Measurements from ENCODE around the gene MZF1.

Gene MZF1

DNA sequence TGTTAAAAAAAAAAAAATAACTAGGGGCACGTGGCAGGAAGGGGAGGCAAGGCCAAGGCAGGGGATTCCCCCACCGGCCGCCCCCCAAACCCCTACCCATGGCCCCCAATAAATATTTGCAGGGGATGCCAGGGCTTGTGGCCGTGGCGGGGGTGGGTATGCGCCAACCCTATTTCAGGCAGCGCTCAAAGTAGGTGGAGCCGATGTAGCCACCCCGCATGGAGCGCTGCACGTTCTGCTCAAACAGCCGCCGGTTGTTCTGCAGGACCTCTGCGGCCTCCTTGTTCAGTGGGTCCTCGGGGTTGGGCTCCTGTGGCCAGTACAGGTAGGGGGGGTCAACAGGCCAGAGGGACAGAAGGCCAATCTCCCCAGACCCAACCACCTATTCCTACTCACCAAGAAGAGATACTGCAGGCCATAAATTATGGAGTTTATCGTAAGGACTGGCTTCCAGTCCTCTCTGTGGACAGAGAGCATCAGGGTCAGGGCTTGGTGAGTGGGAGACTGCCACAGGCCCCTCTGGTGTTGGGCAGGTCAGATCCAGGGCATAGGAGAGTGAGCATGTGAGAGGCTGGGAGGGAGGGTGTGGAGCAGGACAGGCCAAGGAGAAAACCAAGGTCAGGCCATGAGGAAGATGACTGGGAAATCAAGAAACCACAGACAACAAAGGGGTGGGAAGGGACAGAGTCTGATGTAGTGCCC is 17.1 kb downstream of the MZF1 start:
- DNase-seq (ENCODE audit: low spot score): no peak

DNA sequence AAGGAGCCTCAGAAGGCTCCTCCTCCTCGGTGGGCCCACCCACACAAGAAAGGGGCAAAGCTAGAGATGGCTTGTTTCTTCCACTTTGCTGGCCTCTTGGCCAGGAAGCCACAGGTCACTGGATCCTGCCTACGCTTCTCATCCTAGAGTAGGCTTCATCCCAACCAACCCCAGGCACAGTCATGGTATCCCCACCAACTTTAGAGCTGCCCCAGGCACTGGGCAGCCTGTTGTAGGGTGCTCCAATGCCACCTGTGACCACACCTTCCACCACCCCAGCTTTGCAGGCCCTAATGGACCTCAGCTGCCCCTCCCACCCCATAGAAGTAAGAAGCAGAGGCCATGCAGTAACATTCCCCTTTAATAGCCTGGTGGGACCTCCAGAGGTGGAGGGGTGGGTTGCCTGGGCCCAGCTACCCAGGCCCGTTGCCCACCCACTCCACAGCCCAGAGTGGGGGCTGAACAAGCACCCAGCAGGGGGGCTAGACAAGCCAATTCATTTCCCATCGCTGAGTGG is 17.7 kb downstream of the MZF1 start:
- no peak for DNase-seq (ENCODE audit: low spot score)

DNA sequence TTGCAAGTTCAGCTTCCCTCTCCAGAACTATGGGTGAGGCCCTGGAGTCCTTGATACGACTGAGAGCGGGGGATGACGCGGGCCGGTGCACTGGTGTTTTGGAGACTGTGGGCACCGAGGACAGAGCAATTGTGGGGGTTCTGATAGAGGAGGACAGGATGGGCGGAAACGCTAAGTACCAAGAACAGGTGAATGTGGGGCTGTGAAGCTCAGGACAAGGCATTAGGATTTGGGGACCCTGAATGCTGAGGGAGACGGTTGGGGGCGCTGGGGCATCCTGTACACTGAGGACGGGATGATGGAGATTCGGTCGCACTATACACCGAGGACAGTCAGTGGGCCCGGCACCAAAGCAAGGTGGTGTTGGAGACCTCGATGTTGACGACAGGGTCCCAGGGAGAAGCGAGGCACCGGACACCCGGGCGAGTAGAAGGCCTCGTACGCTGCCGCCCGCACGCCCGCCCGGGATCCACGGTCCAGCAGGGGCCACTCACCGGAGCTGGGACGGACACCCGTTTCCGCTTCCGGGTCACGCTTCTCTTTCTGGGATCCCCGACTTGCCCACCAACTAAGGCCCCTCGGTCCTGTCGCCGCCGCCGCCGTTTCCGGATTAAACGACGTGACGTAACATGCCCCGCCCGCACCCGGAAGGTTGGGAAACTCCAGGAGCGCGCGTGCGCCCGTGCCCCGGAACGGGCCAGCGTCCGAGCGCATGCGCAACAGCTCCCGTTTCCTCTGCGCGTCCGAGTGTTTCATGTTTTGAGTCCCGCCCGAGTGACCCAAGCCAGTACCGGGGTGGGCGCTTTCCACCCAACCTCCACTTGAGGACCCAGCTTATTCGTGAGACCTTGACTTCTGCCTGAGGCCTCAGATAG is 18.4 kb downstream of the MZF1 start, which contains the start of gene CHMP2A:
TSS of gene CHMP2A (minus strand) at position 612 of the 875 bp plus-strand sequence. CDS start 893 bp downstream, outside the sequence.
- peak; percentile 97 for DNase-seq (ENCODE audit: low spot score)

DNA sequence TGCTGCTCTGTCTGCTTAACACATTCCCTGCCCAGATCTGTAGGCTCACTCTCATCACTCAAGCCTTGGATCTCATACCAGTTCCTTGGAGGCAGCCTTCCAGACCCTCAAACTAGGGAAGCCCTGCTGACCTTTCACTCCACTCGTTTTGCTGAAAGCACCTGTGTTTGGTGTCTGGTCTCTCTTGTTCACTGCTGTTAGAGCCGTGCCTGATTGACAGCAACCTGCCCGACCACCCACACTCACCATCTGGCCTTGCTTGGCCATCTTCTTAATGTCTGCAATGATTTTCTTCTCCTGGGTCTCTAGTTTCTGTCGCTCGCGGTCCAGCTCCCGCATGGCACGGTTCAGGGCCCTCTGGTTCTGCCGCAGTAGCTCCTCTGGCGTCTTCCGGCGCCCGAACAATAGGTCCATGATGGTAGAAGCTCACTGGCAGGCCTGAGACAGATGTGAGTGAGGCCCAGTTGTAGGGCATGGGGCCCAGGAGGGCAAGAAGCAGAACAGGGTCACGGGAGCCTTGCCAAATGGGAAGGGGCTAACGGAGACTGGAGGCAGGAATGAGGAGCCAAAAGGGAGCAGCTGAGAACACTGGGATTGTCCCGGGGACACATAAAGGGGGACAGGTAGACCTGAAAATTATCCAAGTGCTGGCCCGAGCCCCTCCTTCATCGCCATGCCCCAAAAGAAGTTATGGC is 19.2 kb downstream of the MZF1 start:
- no peak for DNase-seq (ENCODE audit: low spot score)

DNA sequence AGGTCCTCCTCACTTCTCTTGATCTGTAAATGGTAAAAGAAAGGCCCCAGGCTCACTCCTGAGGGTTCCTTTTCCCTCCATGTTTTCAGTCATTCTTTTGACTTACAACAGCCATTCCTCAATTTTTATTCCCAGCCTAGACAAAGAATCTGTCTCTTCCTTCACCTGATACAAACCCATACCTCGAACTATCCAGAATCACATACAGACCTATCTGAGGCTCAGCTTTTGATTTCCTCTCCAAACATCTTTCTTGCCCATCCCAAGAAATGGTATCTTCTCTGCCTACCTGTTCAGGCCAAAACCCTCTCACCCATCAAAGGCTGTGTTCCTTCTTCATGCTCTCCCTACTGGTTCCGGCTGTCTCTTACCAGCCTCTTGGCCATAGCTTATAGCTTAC is 20.5 kb downstream of the MZF1 start:
- no peak for DNase-seq (ENCODE audit: low spot score)

DNA sequence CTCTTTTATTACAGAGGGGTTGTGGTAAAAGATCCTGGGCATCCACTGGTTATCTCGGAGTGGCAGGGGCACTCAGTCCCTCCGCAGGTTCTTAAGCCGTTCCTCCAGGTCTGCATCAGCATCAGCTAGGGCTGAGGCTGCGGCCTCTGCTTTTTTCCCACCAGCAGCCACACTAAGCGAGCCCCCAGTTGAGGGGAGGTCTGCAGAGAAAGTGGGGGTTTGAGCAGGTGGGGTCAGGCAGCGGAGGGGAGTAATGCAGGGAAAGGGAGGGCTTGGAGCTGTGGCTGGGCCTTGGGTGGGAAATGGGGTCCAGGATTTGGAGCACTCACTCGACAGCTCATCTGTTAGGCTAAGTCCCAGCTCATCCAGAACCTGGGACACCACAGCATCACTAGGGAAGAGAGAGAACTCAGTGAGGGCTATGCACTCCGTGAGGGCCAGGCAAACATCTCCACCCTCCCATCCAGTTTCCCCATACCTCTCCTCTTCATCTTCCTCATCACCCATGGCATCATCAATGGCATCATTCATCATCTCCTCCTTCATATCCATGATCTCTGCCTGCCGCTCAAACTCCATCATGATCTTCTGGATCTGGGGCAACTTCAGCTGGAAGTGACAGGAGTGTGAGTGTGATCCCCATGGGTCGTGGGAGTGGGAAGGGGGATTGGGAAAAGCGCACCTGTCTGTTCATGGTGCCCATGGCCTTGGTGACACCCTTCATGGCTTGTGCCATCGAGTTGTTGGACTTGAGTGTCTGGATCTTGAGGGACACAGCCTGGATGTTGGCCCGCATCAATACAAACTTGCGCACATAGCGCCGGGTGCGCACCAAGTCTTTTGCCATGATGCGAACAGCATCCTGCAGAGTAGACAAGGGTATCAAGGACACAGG is 21.3 kb downstream of the MZF1 start:
- DNase-seq (ENCODE audit: low spot score): no peak

DNA sequence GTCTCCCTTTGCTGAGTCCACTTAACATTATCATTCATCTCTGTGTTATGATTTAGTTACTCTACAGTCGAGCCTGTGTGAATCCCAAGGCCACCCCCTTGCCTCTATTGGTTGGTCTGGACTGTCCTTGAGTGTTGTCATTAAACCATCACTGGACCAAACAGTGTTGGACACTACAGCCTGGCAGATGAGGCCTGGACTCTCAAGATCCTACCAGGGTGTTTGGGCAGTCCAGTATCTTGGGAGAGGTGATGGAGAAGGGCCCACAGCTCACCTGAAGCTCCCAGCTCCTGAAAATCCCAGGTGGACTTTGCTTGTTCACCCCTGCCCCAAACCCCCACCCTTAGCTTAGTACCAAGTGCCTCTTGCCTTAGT is 22.0 kb downstream of the MZF1 start:
- DNase-seq (ENCODE audit: low spot score): no peak

DNA sequence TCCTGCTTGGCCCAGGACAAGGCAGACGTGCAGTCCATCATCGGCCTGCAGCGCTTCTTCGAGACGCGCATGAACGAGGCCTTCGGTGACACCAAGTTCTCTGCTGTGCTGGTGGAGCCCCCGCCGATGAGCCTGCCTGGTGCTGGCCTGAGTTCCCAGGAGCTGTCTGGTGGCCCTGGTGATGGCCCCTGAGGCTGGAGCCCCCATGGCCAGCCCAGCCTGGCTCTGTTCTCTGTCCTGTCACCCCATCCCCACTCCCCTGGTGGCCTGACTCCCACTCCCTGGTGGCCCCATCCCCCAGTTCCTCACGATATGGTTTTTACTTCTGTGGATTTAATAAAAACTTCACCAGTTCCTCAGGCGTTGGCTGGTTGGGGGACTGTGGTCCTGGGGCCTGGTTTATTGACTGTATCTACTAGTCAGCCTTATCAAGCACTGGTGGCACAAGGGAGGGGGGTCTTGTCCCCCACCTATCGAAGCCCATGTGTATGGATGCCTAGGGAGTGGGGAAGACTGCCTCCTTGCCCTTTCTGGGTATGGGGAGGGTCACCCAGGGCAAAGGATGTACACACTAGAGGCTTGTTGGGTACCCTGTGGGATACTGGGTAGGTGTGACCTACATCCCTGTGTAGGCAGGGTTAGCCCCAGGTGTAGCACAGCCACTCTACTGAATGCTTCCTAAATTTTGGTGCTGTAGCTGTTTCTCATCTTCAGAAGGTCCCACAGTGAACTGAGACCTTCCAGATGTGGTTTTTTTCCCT is 22.6 kb downstream of the MZF1 start:
- no peak for DNase-seq (ENCODE audit: low spot score)

DNA sequence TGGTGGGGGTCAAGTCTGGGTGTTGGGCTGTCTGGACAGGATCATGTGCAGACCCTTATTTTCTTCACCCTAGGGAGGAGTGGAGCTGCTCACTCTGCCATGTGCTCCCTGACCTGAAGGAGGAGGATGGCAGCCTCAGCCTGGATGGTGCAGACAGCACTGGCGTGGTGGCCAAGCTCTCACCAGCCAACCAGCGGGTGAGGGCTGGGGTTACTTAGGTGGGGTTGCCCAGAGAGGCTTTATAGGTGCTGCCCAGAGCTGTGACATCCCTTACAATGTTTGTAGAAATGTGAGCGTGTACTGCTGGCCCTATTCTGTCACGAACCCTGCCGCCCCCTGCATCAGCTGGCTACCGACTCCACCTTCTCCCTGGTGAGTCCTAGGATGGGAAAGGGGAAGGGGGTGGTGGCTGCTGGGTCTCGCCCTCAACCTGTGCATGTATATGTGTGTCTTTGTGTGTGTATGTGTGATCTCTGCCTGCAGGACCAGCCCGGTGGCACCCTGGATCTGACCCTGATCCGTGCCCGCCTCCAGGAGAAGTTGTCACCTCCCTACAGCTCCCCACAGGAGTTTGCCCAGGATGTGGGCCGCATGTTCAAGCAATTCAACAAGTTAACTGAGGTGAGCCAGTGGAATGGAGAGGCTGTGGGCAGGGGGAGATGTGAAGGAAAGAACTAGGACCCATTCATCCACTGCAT is 23.3 kb downstream of the MZF1 start:
- DNase-seq (ENCODE audit: low spot score): no peak

DNA sequence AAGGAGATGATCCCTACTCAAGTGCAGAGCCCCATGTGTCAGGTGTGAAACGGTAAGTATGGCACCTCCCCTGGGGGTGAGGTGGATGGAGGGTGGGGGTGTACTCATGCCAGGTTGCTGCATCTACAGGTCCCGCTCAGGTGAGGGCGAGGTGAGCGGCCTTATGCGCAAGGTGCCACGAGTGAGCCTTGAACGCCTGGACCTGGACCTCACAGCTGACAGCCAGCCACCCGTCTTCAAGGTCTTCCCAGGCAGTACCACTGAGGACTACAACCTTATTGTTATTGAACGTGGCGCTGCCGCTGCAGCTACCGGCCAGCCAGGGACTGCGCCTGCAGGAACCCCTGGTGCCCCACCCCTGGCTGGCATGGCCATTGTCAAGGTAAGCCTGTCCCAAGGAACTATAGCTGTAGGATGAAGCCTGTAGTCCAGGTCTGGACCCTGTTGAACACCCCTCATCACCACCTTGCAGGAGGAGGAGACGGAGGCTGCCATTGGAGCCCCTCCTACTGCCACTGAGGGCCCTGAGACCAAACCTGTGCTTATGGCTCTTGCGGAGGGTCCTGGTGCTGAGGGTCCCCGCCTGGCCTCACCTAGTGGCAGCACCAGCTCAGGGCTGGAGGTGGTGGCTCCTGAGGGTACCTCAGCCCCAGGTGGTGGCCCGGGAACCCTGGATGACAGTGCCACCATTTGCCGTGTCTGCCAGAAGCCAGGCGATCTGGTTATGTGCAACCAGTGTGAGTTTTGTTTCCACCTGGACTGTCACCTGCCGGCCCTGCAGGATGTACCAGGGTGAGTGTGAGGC is 24.1 kb downstream of the MZF1 start:
- DNase-seq (ENCODE audit: low spot score): no peak

DNA sequence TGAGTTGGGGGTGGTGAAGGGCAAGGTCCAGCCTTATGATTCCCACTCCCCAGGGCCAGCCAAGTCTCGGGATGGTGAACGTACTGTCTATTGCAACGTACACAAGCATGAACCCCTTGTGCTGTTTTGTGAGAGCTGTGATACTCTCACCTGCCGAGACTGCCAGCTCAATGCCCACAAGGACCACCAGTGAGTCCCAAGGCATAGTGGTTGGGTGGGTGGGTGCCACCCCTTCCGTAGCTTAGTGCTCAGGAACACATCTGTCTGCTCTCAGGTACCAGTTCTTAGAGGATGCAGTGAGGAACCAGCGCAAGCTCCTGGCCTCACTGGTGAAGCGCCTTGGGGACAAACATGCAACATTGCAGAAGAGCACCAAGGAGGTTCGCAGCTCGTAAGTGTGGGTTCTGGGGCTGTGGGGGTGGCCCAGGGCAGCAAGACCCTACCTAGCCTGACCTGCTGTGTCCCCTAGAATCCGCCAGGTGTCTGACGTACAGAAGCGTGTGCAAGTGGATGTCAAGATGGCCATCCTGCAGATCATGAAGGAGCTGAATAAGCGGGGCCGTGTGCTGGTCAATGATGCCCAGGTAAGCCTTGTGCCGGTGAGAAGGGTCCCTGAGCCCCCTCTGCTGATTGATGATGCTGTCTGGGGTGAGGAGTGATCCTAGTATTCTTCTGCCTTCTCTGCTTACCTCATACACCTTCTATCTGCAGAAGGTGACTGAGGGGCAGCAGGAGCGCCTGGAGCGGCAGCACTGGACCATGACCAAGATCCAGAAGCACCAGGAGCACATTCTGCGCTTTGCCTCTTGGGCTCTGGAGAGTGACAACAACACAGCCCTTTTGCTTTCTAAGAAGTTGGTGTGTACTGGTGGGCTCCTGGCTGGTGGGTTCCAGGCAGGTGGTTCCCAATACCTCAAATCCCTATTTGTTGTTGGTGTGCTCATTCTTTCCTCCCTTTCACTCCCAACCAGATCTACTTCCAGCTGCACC is 25.5 kb downstream of the MZF1 start:
- no peak for DNase-seq (ENCODE audit: low spot score)

DNA sequence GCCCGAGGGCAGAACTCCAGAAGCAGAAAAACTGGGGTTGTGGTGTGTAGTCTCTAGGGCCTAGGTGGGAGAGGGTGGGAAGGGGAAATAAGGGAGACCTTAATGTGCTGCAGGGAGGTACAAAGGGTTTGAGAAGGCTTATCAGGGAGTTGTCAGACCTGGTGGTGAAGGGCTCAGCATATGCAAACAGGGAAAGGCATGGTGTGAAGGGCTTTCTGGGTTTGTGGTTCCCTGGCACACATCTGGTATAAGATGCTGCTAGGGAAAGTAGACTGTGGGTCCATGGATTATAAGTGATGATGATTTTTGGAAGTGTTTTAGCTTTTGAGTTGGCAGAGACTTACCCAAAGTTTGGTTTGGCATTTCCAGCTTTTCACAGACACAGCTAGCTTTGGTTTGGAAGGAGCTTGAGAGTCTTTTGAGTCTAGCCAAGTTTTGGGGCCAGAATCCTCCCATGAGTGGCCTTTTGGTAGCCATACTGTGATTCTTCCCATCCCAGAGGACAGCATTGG is 27.1 kb downstream of the MZF1 start:
- no peak for DNase-seq (ENCODE audit: low spot score)

DNA sequence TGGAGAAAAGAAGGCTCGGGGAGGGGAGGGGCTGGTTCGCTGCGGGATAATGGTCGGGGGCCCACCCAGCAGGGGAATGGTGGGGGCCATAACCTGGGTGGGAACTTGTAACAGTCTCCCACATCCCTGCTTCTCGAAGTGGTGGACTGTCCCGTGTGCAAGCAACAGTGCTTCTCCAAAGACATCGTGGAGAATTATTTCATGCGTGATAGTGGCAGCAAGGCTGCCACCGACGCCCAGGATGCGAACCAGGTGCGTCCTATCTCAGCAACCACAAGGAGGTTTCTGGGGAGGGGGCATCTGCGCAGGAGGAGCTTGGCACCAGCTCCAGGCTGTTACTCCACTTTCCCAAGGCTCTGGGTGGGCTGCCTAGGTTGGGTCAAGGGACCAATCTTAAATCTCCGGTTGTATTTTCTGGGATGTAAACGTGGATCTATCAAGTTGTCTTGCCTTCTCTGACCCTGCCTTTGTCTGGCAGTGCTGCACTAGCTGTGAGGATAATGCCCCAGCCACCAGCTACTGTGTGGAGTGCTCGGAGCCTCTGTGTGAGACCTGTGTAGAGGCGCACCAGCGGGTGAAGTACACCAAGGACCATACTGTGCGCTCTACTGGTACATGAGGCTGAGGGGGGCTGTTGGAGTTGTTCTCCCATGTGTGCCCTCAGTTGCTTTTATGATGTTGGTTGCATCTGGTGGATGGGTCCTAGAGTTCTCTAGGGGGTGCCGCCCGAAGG is 27.7 kb downstream of the MZF1 start:
- DNase-seq (ENCODE audit: low spot score): no peak

DNA sequence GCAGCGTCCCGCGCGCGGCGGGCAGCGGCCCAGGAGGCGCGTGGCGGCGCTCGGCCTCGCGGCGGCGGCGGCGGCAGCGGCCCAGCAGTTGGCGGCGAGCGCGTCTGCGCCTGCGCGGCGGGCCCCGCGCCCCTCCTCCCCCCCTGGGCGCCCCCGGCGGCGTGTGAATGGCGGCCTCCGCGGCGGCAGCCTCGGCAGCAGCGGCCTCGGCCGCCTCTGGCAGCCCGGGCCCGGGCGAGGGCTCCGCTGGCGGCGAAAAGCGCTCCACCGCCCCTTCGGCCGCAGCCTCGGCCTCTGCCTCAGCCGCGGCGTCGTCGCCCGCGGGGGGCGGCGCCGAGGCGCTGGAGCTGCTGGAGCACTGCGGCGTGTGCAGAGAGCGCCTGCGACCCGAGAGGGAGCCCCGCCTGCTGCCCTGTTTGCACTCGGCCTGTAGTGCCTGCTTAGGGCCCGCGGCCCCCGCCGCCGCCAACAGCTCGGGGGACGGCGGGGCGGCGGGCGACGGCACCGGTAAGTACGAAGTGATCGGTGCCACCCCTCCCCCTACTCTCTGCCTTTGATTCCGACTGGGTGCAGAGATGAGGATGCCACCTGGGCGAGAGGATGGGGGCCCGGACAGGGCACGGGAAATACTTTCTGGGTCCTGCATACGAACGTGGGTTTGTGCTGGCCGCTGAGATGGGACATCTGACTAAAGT is 28.4 kb downstream of the MZF1 start:
- DNase-seq (ENCODE audit: low spot score): peak; percentile 65

DNA sequence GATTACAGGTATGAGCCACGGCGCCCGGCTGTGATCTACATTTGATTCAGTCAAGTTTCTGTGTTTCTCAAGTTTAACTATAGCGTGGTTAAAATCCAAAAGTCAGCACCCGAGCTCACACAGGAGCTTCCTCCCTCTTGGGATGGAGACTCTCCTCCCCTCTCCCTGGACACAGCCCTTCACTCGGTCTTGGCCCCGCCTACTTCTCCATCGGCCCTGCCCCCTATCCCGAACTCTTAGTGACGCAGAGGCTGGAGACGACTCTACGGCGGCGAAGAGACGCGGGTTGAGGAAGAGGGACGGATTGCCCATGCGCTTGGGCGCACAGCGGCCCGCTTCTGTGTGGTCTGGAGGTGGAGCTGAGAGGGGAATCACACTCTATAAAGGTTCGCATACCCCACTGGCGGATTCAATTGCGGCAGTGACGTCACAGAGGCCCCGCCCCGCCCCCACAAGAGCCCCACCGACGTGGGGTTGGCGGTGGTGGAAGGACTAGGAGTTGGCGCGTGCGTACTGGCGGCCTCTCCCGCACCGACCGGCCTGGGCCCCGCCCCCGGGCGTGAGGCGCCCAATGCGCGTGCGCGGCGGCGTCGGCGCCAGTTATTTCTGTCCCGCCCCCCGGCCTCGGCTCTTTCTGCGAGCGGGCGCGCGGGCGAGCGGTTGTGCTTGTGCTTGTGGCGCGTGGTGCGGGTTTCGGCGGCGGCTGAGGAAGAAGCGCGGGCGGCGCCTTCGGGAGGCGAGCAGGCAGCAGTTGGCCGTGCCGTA is 29.1 kb downstream of the MZF1 start, which contains the start of gene TRIM28:
TSS of gene TRIM28 (plus strand) at position 239 of the 765 bp plus-strand sequence. CDS start 694 bp downstream, outside the sequence.
- DNase-seq (ENCODE audit: low spot score): peak; percentile 99

Data from RKO (cell line).